Measurements from ENCODE around the gene KMT2E.
A peak's percentile ranks its signal among the peaks of the same experiment; 100 is the strongest.
"Not testable (repeated sequence)": the region's sequence is repeated elsewhere in the genome, so short reads cannot be mapped to it uniquely, and the experiment has no call there.

The KMT2E gene

GRCh38 chr7:105003275-105003674, 10.7 kb upstream of the KMT2E start:
- no peak for DNase-seq
- H2BK15ac ChIP-seq (replicated peaks; ENCODE audit: low read depth): no peak overlapping the region
- H3K4me3 ChIP-seq (ENCODE audit: low read length): no peak overlapping the region
- H3K4me1 ChIP-seq (ENCODE audit: control insufficient read depth, low read depth, low read length): peaks cover 2% of the 10 kb centered on the region
- no CpG with 5 or more reads among the region's 5 CpGs for WGBS (ENCODE audit: extremely low coverage, insufficient coverage, low lambda C conversion rate)
- H3K79me2 ChIP-seq (ENCODE audit: control insufficient read depth, insufficient read depth, low read length): peaks cover 94% of the 10 kb centered on the region
- no peak overlapping the region for H3K4me2 ChIP-seq (ENCODE audit: low read length)
- no peak overlapping the region for H3K9ac ChIP-seq (ENCODE audit: low read length)
- peaks cover 1% of the 10 kb centered on the region for H3K79me1 ChIP-seq (ENCODE audit: low read length)
- no peak overlapping the region for H3K56ac ChIP-seq (ENCODE audit: low read length)
- no peak overlapping the region for H3K23ac ChIP-seq (ENCODE audit: low read length)
- H3K18ac ChIP-seq (ENCODE audit: low read length): no peak overlapping the region
- H3K36me3 ChIP-seq (ENCODE audit: control insufficient read depth, insufficient read depth, low read length): no peaks in the 10 kb centered on the region
- no peaks in the 10 kb centered on the region for H3K27me3 ChIP-seq (ENCODE audit: insufficient read depth, low read length, poor library complexity)
- H3K27ac ChIP-seq (ENCODE audit: low read depth, low read length): no peak overlapping the region
- no peak overlapping the region for H2AK5ac ChIP-seq (ENCODE audit: low read length)
- no peak overlapping the region for H4K8ac ChIP-seq (ENCODE audit: low read depth, low read length)
- no peak overlapping the region for H4K5ac ChIP-seq (ENCODE audit: low read length)
- H2BK120ac ChIP-seq (ENCODE audit: low read depth, low read length): no peak overlapping the region
- no peak overlapping the region for H3K4ac ChIP-seq (ENCODE audit: low read depth, low read length)
- H2BK5ac ChIP-seq (ENCODE audit: low read length): no peak overlapping the region

- Histone ChIP-seq H4K8ac (ENCODE audit: low read depth, low read length) (no peak overlapping the region), H4K5ac (ENCODE audit: low read length) (no peak overlapping the region), H3K27me3 (ENCODE audit: insufficient read depth, low read length, poor library complexity) (no peaks in the 10 kb centered on the region), H3K79me1 (ENCODE audit: low read length) (no peaks in the 10 kb centered on the region), H2BK120ac (ENCODE audit: low read depth, low read length) (no peak overlapping the region), H3K4me3 (ENCODE audit: low read length) (no peak overlapping the region), H2AK5ac (ENCODE audit: low read length) (no peak overlapping the region), H3K27ac (ENCODE audit: low read depth, low read length) (no peak overlapping the region), H3K36me3 (ENCODE audit: control insufficient read depth, insufficient read depth, low read length) (no peaks in the 10 kb centered on the region), H3K56ac (ENCODE audit: low read length) (no peak overlapping the region), H3K79me2 (ENCODE audit: control insufficient read depth, insufficient read depth, low read length) (peaks cover 94% of the 10 kb centered on the region), H3K23ac (ENCODE audit: low read length) (no peak overlapping the region), H3K9ac (ENCODE audit: low read length) (no peak overlapping the region), H2BK15ac (replicated peaks; ENCODE audit: low read depth) (no peak overlapping the region), H3K4me1 (ENCODE audit: control insufficient read depth, low read depth, low read length) (peaks cover 2% of the 10 kb centered on the region), H3K4me2 (ENCODE audit: low read length) (no peak overlapping the region), H2BK5ac (ENCODE audit: low read length) (no peak overlapping the region), H3K4ac (ENCODE audit: low read depth, low read length) (no peak overlapping the region), H3K18ac (ENCODE audit: low read length) (no peak overlapping the region)
- no CpG with 5 or more reads among the region's 1 CpG for WGBS (ENCODE audit: extremely low coverage, insufficient coverage, low lambda C conversion rate)
- DNase-seq: no peak
Observed at GRCh38 chr7:105003872-105004510, 10.0 kb upstream of the KMT2E start.

- not testable (repeated sequence) for H3K4me3 ChIP-seq (ENCODE audit: low read length); H2BK5ac ChIP-seq (ENCODE audit: low read length); H3K79me1 ChIP-seq (ENCODE audit: low read length); H3K27me3 ChIP-seq (ENCODE audit: insufficient read depth, low read length, poor library complexity); DNase-seq; H3K27ac ChIP-seq (ENCODE audit: low read depth, low read length); H4K5ac ChIP-seq (ENCODE audit: low read length); H3K4me1 ChIP-seq (ENCODE audit: control insufficient read depth, low read depth, low read length); H3K18ac ChIP-seq (ENCODE audit: low read length); H2AK5ac ChIP-seq (ENCODE audit: low read length); H4K8ac ChIP-seq (ENCODE audit: low read depth, low read length); H3K4ac ChIP-seq (ENCODE audit: low read depth, low read length); H3K9ac ChIP-seq (ENCODE audit: low read length); H3K36me3 ChIP-seq (ENCODE audit: control insufficient read depth, insufficient read depth, low read length); H2BK15ac ChIP-seq (replicated peaks; ENCODE audit: low read depth); H2BK120ac ChIP-seq (ENCODE audit: low read depth, low read length); H3K4me2 ChIP-seq (ENCODE audit: low read length); H3K56ac ChIP-seq (ENCODE audit: low read length); H3K23ac ChIP-seq (ENCODE audit: low read length)
- H3K79me2 ChIP-seq (ENCODE audit: control insufficient read depth, insufficient read depth, low read length): peaks cover 94% of the 10 kb centered on the region
- WGBS (ENCODE audit: extremely low coverage, insufficient coverage, low lambda C conversion rate): no CpG with 5 or more reads among the region's 8 CpGs
Observed at GRCh38 chr7:105005006-105005405, 9.0 kb upstream of the KMT2E start.

- H3K79me2 ChIP-seq (ENCODE audit: control insufficient read depth, insufficient read depth, low read length): peaks cover 95% of the 10 kb centered on the region
- H3K18ac ChIP-seq (ENCODE audit: low read length); H3K9ac ChIP-seq (ENCODE audit: low read length); H3K4me1 ChIP-seq (ENCODE audit: control insufficient read depth, low read depth, low read length); DNase-seq; H3K56ac ChIP-seq (ENCODE audit: low read length); H3K36me3 ChIP-seq (ENCODE audit: control insufficient read depth, insufficient read depth, low read length); H4K8ac ChIP-seq (ENCODE audit: low read depth, low read length); H3K4me2 ChIP-seq (ENCODE audit: low read length); H3K27ac ChIP-seq (ENCODE audit: low read depth, low read length); H2BK5ac ChIP-seq (ENCODE audit: low read length); H4K5ac ChIP-seq (ENCODE audit: low read length); H2BK15ac ChIP-seq (replicated peaks; ENCODE audit: low read depth); H3K27me3 ChIP-seq (ENCODE audit: insufficient read depth, low read length, poor library complexity); H3K79me1 ChIP-seq (ENCODE audit: low read length); H3K23ac ChIP-seq (ENCODE audit: low read length); H2AK5ac ChIP-seq (ENCODE audit: low read length); H3K4me3 ChIP-seq (ENCODE audit: low read length); H2BK120ac ChIP-seq (ENCODE audit: low read depth, low read length); H3K4ac ChIP-seq (ENCODE audit: low read depth, low read length): not testable (repeated sequence)
- WGBS (ENCODE audit: extremely low coverage, insufficient coverage, low lambda C conversion rate): no CpG with 5 or more reads among the region's 12 CpGs
Observed at GRCh38 chr7:105005486-105005885, 8.5 kb upstream of the KMT2E start.

- peak; percentile 26 for DNase-seq
- H2BK120ac ChIP-seq (ENCODE audit: low read depth, low read length): no peak overlapping the region
- no peaks in the 10 kb centered on the region for H3K27me3 ChIP-seq (ENCODE audit: insufficient read depth, low read length, poor library complexity)
- H4K5ac ChIP-seq (ENCODE audit: low read length): no peak overlapping the region
- H3K79me2 ChIP-seq (ENCODE audit: control insufficient read depth, insufficient read depth, low read length): peaks cover 95% of the 10 kb centered on the region
- no peak overlapping the region for H2AK5ac ChIP-seq (ENCODE audit: low read length)
- no peak overlapping the region for H3K4ac ChIP-seq (ENCODE audit: low read depth, low read length)
- H3K4me1 ChIP-seq (ENCODE audit: control insufficient read depth, low read depth, low read length): peaks cover 4% of the 10 kb centered on the region
- H3K79me1 ChIP-seq (ENCODE audit: low read length): no peaks in the 10 kb centered on the region
- no peak overlapping the region for H3K4me3 ChIP-seq (ENCODE audit: low read length)
- no peak overlapping the region for H3K56ac ChIP-seq (ENCODE audit: low read length)
- H2BK15ac ChIP-seq (replicated peaks; ENCODE audit: low read depth): no peak overlapping the region
- no peak overlapping the region for H3K18ac ChIP-seq (ENCODE audit: low read length)
- H3K27ac ChIP-seq (ENCODE audit: low read depth, low read length): no peak overlapping the region
- no peaks in the 10 kb centered on the region for H3K36me3 ChIP-seq (ENCODE audit: control insufficient read depth, insufficient read depth, low read length)
- no peak overlapping the region for H3K4me2 ChIP-seq (ENCODE audit: low read length)
- H2BK5ac ChIP-seq (ENCODE audit: low read length): no peak overlapping the region
- H3K23ac ChIP-seq (ENCODE audit: low read length): no peak overlapping the region
- H3K9ac ChIP-seq (ENCODE audit: low read length): no peak overlapping the region
- WGBS (ENCODE audit: extremely low coverage, insufficient coverage, low lambda C conversion rate): no CpG with 5 or more reads among the region's 5 CpGs
- no peak overlapping the region for H4K8ac ChIP-seq (ENCODE audit: low read depth, low read length)
Observed at GRCh38 chr7:105006367-105007136, 7.5 kb upstream of the KMT2E start.

All from mesendoderm (in vitro differentiated cells).